Measurements from ENCODE around the gene LRP1B.

GRCh38 chr2:141048951-141049350, 1081.9 kb downstream of the LRP1B start:
- no peak for TF ChIP-seq CTCF (IDR thresholded peaks at IDR 0.05)
- TF ChIP-seq POLR2A (IDR thresholded peaks at IDR 0.05), result no peak
- TF ChIP-seq EP300 (IDR thresholded peaks at IDR 0.05), result no peak

Measured in tibial nerve (tissue), 4 donors.